Endothelial cell of umbilical vein (primary cell): ENCODE results near the gene KCNJ4. TPM values are rescaled to one million over a fixed set of nuclear protein-coding genes. Genes with fewer than 3 reads are reported as not detected.
"Not testable (repeated sequence)": the region's sequence is repeated elsewhere in the genome, so short reads cannot be mapped to it uniquely, and the experiment has no call there.

Experiments used
- BruUV-seq: library from RNA; stranded (reverse); fragments of 400-500 nt; replicated peaks from 2 replicates; lab custom pipeline; 2021; lab: Mats Ljungman, UMichigan
- CTCF ChIA-PET: fragments of 300-600, 350-600 bp; sonication (Branson Sonifier 250); formaldehyde crosslinking; loops from one replicate; lab custom pipeline; 2021; ENCODE audit warnings: antibody characterized with exemption, inconsistent platforms; lab: Charles Lee
- POLR2A ChIA-PET: fragments of 300-600, 350-600 bp; sonication (Branson Sonifier 250); formaldehyde crosslinking; loops from one replicate; lab custom pipeline; 2021; ENCODE audit warnings: antibody characterized with exemption, inconsistent platforms; lab: Charles Lee
- DNase-seq: peaks from one replicate; pipeline ENCODE4 v3.0.0-alpha.2; 2011; ENCODE audit warnings: low read depth, low spot score
- FAIRE-seq: peaks from 2 replicates; lab custom pipeline; 2011; peaks lifted over from hg19 to GRCh38; lab: Jason Lieb, UNC
- H2AFZ ChIP-seq: 2 replicates; pipeline ENCODE4 v1.6.0; 2012; ENCODE audit warnings: low read depth, low read length, control low read depth, inconsistent platforms
- H3K27ac ChIP-seq: 2 replicates; pipeline ENCODE4 v1.5.1; 2011; ENCODE audit warnings: low read depth, mild to moderate bottlenecking, control low read depth, low read length, moderate library complexity; ENCODE audit not compliant: insufficient read depth
- H3K27me3 ChIP-seq, 2 experiments: 2 replicates each; pipeline versions ENCODE4 v1.6.0 to v1.6.1; 2011; ENCODE audit warnings: low read length in 2 of 2, mixed read lengths in 1 of 2; ENCODE audit not compliant: control insufficient read depth in 2 of 2, insufficient read depth in 2 of 2
- H3K36me3 ChIP-seq, 2 experiments: 2 replicates in 1 of 2; 3 replicates in 1 of 2; pipeline ENCODE4 v1.5.1; 2011; ENCODE audit warnings: low read length in 2 of 2, mild to moderate bottlenecking in 1 of 2, moderate library complexity in 1 of 2; ENCODE audit not compliant: control insufficient read depth in 2 of 2, insufficient read depth in 2 of 2; ENCODE audit errors: extremely low read depth in 1 of 2
- H3K4me1 ChIP-seq: 3 replicates; pipeline ENCODE4 v1.5.1; 2011; ENCODE audit warnings: mild to moderate bottlenecking, low read length; ENCODE audit not compliant: control insufficient read depth, insufficient read depth; ENCODE audit errors: extremely low read depth
- H3K4me2 ChIP-seq: 2 replicates; pipeline ENCODE4 v1.6.1; 2011; ENCODE audit warnings: low read length, control low read depth, mixed read lengths; ENCODE audit not compliant: insufficient read depth
- H3K4me3 ChIP-seq, 3 experiments: fragments of 200-600 bp in 1 of 3; sonication (generic), shearing (Covaris generic) in 1 of 3; replicated peaks in 1 of 3; 2 replicates each; pipeline ENCODE4 v1.5.1; 2011 to 2016; ENCODE audit warnings: control low read depth in 3 of 3, low read length in 3 of 3, mild to moderate bottlenecking in 2 of 3, inconsistent platforms in 1 of 3, low read depth in 1 of 3, moderate library complexity in 1 of 3; ENCODE audit not compliant: insufficient read depth in 1 of 3
- H3K79me2 ChIP-seq: 2 replicates; pipeline ENCODE4 v1.6.0; 2012; ENCODE audit warnings: low read length, inconsistent platforms; ENCODE audit not compliant: control insufficient read depth, insufficient read depth
- H3K9ac ChIP-seq: replicated peaks from 2 replicates; pipeline ENCODE3; 2011; ENCODE audit warnings: low read length, control low read depth; ENCODE audit not compliant: insufficient read depth; ENCODE audit errors: extremely low read depth
- H3K9me1 ChIP-seq: replicated peaks from 3 replicates; pipeline ENCODE4 v1.6.0; 2011; ENCODE audit warnings: mild to moderate bottlenecking, low read length; ENCODE audit not compliant: control insufficient read depth, insufficient read depth; ENCODE audit errors: extremely low read depth
- H3K9me3 ChIP-seq: replicated peaks from 2 replicates; pipeline ENCODE4 v1.5.1; 2012; ENCODE audit warnings: low read length, inconsistent platforms; ENCODE audit not compliant: control insufficient read depth, insufficient read depth
- H4K20me1 ChIP-seq: replicated peaks from 2 replicates; pipeline ENCODE3; 2011; ENCODE audit warnings: mild to moderate bottlenecking, low read length; ENCODE audit not compliant: control insufficient read depth, insufficient read depth; ENCODE audit errors: extremely low read depth
- POLR2A ChIP-seq: IDR thresholded peaks from 2 replicates; pipeline ENCODE4 v1.6.1; 2012; ENCODE audit warnings: low read depth, mild to moderate bottlenecking, control low read depth, low read length
- POLR2AphosphoS5 ChIP-seq: IDR thresholded peaks from 2 replicates; pipeline ENCODE4 v1.6.1; 2012; ENCODE audit warnings: low read depth, mild to moderate bottlenecking, control low read depth, low read length, moderate library complexity; ENCODE audit not compliant: insufficient read depth
- dilution Hi-C: fragments of 300-500 bp; cut with MboI; formaldehyde crosslinking; loops from one replicate; pipeline ENCODE4 v1.15.0; 2019; ENCODE audit warnings: low sequenced_read_pairs; ENCODE audit not compliant: extremely low pct_ligation_motif_present
- intact Hi-C: fragments of 100-400 bp; cut with micrococcal nuclease; formaldehyde crosslinking; loops from one replicate; pipeline ENCODE4 v1.10.0; 2022
- polyA plus RNA-seq, 4 experiments: library from polyadenylated mRNA; depleted of rRNA in 3 of 4; stranded (reverse) in 3 of 4; unstranded in 1 of 4; fragments of >200 nt; gene quantifications; 2 replicates each; pipeline versions ENCODE4 v1.2.1 to v1.2.3, GENCODE V29; 2011 to 2012; ENCODE audit warnings: missing spikeins in 1 of 4
- total RNA-seq: library from RNA; stranded (reverse); gene quantifications from 2 replicates; pipeline ENCODE4 v1.2.3, GENCODE V29; 2021

The KCNJ4 gene
- total and polyA plus RNA-seq, 2 donors (not counting 3 experiments of a cell fraction or from before 2014, with no cell fraction given): not detected

DNA sequence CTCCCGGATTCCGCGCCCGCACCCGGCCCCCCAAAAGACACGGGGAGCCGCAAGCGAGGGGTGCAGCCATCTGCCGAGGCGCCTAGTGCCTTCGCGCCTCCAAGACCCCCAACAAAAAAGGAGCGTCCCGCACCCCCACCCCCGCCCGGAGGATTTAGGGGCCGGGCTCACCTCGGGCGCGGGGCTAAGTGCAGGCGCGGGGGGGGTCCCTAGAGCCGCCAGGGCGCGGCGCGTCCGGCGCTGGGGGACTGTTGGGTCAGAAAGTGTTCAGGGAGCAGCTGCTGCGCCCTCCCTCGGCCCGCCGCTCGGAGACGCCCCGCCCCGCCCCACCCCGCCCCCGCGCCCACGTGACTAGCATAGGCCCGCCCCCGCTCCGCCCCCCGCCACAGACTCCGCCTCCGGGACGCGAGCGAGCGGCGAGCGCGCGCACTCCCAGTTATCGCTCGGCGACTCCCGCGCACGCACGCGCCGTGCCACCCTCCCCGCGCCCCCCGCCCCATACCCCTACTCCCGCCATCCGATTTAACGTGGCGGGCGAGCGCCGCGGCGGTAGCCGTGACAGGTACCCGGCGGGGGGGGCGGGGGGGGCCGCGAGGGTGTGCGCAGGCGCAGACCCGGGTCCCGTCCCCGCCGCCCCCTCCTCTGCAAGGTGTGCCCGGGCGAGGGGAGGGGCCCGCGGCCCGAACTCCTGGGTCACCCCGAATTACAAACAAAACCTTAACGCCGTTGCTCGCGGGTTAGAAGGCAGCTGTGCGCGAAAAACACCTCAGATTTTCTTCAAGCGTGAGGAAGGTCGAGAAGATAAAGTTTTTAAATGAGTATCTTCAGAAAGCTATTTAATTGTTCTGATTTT, 56.2 kb downstream of the KCNJ4 start:
- FAIRE-seq (no peak), DNase-seq (peak; percentile 42)
- Histone ChIP-seq H3K79me2 (peaks cover 16% of the 10 kb centered on the region), H3K9me3 (no peaks in the 10 kb centered on the region), H4K20me1 (no peaks in the 10 kb centered on the region), H2AFZ (peak overlapping the region; percentile 51), H3K27me3 (peaks cover 7 to 10% of the 10 kb centered on the region in 2 experiments), H3K4me1 (peaks cover 2% of the 10 kb centered on the region), H3K4me3 (peak overlapping the region; percentile 82 to 94 (median 86)), H3K4me2 (peak overlapping the region; percentile 88), H3K27ac (peak overlapping the region; percentile 37), H3K36me3 (no peaks in the 10 kb centered on the region), H3K9ac (peak overlapping the region; percentile 47), H3K9me1 (no peaks in the 10 kb centered on the region)
- intact Hi-C loops: loop anchor here (5.0 kb wide), 2 partner anchors 63 to 82 kb away; partner anchors contain the start of gene CSNK1E
- no TSS peak for BruUV-seq
- TF ChIP-seq POLR2AphosphoS5 (peak; percentile 56), POLR2A (no peak)
- POLR2A ChIA-PET: interaction anchor here (0.6 kb wide), 1 partner anchor 91 kb away, joined by 3 read pairs; no protein-coding TSS in a partner anchor
- dilution Hi-C loops: no loop called here
- CTCF ChIA-PET: interaction anchor here (0.6 to 1.2 kb wide), 6 partner anchors 10 to 346 kb away, joined by 3 read pairs; no protein-coding TSS in a partner anchor

DNA sequence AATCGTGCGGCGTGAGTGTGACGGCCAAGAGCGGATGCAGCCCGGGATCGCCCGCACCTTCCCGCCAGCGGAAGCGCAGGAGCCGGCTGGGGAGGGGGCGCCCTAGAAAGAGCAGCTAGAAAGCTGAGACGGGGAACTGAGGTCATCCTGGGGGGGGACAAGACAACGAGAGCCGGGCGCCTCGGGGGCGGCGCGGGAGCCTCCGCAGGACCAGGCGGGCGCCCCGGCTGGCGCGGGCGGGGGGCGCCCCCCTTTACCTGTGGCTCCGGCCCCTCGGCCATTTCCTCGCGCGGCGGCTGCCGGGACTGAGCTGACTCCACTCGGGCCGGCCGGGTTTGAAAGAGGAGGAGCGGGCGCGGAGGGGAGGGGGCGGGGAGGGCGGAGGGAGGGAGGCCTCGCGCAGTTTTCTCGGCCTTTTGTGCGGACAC, 56.8 kb downstream of the KCNJ4 start:
- DNase-seq: peak; percentile 32
- H3K4me2 ChIP-seq, BruUV-seq, H3K9me1 ChIP-seq, H3K36me3 ChIP-seq, H3K27me3 ChIP-seq, H3K9me3 ChIP-seq, dilution Hi-C loops, H4K20me1 ChIP-seq, H2AFZ ChIP-seq, FAIRE-seq, H3K4me1 ChIP-seq: not testable (repeated sequence)
- Histone ChIP-seq H3K9ac (peak overlapping the region; percentile 47), H3K4me3 (peak overlapping the region; percentile 32 to 94 (median 58)), H3K79me2 (peaks cover 18% of the 10 kb centered on the region), H3K27ac (peak overlapping the region; percentile 37)
- ChIA-PET CTCF (interaction anchor here (0.6 to 1.2 kb wide), 5 partner anchors 15 to 345 kb away, joined by 3 read pairs; no protein-coding TSS in a partner anchor), POLR2A (interaction anchor here (0.6 kb wide), 1 partner anchor 91 kb away, joined by 3 read pairs; no protein-coding TSS in a partner anchor)
- intact Hi-C loops: loop anchor here (5.0 kb wide), 2 partner anchors 64 to 81 kb away; partner anchors contain the start of gene CSNK1E
